Activated effector memory CD4-positive, alpha-beta T cell treated with Interleukin-2 at 50 U/mL for 16 hours (primary cell): Measurements from ENCODE around the gene MTHFD2.
A peak's percentile ranks its signal among the peaks of the same experiment; 100 is the strongest.
"Not testable (repeated sequence)": the region's sequence is repeated elsewhere in the genome, so short reads cannot be mapped to it uniquely, and the experiment has no call there.

ENCODE experiments used
- DNase-seq: peaks from one replicate; pipeline ENCODE4 v3.0.0-alpha.2; 2020

The MTHFD2 gene

GRCh38 chr2:74198023-74198460 lies 373 bp upstream of the MTHFD2 start:
- DNase-seq = no peak

- DNase-seq = no peak
Measured at GRCh38 chr2:74199275-74199701, 873 bp downstream of the MTHFD2 start.

GRCh38 chr2:74199871-74200305 lies 1.5 kb downstream of the MTHFD2 start:
- DNase-seq = no peak

- no peak for DNase-seq
Measured at GRCh38 chr2:74201196-74201595, 2.8 kb downstream of the MTHFD2 start.

DNA sequence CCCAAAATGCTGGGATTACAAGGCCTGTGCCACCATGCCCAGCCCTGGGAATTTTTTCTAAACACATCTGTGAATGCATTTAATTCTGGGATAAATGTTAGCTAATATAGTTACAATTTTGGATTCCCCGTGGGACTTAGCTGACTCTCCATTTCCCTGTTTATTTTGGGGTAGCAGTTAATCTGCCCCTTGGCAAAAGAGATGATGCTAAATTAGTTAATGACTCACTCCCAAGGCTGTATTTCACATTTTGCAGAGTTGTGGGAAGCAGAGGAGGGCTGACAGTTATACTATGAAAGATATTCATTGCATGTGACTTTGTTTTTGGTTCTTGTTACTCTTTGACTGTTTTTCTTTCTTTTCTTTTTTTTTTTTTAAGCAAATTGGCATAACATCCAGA lies 3.2 kb downstream of the MTHFD2 start:
- no peak for DNase-seq

DNA sequence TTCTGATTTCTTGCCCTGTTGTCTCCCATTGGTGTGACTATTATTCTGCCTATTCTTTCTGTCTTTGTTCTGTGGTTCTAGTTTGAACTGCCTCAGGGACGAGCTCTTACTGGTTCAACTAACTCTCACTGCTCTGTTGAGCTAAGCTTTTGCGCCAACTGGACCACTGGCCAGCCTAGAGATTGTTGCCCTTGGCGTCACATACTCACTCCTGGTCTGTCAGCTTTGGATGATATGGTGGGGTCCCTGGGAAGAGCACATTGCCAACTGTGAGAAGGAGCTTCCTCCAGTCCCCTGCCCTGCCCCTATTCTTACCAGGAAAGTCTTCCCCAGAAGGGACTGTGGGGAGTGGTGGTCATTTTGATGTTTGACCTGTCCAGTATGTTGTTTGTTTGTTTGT lies 6.0 kb downstream of the MTHFD2 start:
- DNase-seq = no peak

DNA sequence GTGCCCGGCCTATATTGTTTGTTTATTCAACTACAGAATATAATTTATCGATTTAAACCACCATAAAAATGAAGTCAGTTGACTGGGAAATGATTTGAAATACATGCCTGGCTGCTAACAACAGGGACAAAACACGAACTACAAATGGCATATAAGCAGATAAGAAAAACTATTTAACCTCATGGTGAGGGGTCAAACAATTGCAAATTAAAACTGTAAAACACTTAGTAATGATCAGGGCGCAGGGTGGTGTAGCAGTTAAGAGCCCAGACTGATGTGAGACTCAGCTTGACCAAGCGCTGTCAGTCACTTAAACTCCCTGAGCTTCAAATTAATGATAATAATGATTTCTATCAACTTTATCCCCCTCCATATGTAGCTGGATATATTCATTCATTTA lies 6.7 kb downstream of the MTHFD2 start:
- no peak for DNase-seq

GRCh38 chr2:74205596-74205995 lies 7.2 kb downstream of the MTHFD2 start:
- peak; percentile 13 for DNase-seq

DNA sequence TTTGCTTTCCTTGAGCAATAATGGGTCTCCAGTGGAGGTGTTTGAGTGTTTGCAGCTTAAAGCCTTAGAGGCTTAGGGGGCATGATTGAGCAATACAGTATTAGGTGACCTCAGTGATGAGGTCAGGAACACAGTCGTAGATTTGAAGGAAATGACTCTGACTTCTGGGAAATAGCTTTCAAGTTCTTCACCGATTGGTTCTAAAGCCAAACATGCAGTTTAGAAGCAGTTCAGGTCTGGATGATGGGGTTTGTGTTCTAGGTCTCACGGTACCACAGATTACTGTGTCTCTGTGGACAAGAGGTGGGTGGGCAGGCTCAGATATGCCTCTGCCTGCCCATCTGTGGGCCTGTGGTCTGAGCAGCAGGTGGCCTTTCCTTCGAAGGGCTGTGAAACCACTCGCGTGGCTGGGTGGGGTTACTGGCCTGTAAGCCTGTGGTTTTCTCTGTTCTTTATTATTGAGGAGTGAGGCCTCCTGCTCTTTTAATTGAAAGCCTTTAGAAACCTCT lies 7.8 kb downstream of the MTHFD2 start:
- DNase-seq = peak; percentile 8

- no peak for DNase-seq
Measured at GRCh38 chr2:74212702-74213410, 14.4 kb downstream of the MTHFD2 start.

DNA sequence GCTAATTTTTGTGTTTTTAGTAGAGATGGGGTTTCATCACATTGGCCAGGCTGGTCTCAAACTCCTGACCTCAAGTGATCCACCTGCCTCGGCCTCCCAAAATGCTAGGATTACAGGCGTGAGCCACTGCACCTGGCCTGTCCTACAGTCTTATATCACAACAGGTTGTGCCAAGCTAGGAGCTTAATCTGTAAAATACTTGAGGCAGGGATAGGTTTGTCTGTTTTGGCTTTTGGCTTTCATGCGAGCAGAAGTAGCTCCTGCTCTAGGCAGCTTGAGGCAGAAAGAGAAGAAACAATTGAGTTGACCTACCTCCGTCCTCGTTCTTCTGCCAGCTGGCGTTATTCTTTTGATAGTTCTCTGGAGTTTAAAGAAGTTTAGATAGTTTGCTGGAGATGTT lies 17.4 kb downstream of the MTHFD2 start:
- not testable (repeated sequence) for DNase-seq

DNA sequence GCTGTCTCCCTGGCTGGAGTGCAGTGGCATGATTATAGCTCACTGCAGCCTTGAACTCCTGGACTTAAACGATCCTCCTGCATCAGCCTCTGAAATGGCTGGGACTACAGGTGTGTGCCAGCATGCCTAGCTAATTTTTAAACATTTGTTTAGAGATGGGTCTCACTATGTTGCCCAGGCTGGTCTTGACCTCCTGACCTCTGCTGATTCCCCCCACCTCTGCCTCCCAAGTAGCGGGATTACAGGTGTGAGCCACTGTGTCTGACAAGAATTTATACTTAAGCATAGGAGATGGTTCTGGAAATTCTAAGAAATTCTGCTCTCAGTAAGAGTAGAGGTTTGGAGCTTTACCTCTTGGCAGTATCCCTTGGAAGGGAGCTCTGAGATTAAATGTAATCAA lies 18.2 kb downstream of the MTHFD2 start:
- no peak for DNase-seq

DNA sequence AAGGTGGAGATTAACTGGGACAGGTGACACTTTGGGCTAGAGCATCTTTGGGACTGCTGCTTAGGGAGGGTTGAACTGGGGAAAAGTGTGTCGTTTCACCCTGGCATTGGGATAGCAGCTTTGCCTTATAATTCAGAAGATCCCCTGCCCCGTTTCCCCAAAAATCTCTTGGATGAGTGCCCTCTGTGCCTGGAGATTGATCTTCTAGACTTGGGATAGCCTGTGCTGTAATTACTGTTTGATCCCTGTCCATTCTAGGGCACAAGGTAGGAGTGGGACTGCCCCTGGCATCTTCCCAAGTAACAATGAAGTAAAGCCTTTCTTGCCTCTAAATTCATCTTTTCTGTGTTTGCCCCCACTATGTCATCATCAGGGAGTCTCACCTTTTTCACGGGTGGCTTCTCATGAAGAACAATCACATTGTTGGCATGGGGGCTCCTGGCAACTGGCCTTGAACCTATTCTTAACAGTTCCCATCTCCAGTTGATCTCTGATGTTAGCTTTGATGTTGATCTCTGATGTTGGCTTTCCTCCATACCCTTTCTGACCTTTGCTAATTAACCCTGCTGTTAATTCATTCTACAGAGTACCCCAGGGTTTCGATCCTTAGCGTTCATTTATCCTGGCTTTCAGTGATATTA lies 21.6 kb downstream of the MTHFD2 start:
- no peak for DNase-seq

- DNase-seq = no peak
Measured at GRCh38 chr2:74221091-74221490, 22.7 kb downstream of the MTHFD2 start.

DNA sequence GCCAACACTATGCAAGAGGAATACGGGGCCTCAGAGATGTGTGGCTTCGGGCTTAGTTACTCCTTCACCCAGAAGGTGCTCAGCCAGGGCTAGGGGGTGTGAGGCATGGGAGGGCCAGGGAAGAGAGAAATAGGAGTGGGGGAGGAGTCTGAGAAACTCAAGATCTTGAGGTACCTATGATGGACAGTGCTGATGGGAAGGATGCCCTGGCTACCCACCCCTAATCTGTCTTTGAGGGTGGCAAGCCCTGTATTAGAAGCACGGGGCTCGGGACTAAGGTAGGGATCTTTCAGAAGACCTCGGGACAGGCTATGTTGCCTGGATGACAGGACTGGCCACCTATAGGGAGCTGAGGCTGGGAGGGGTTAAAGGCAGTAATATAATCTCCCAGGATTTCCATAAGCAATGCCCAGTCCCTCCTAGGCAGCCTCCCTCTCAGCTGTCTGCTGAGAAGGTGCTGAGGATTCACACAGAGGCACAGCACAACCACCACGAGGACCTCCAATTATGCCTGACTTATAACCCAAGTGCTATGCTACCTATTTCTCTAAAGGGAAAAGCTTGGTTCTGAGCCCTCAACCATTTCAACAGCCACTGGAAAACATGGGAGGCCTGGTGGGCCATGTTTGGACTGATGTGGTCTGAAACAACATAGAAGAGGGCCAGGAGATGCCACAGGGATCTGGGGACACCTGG lies 23.3 kb downstream of the MTHFD2 start:
- no peak for DNase-seq

DNA sequence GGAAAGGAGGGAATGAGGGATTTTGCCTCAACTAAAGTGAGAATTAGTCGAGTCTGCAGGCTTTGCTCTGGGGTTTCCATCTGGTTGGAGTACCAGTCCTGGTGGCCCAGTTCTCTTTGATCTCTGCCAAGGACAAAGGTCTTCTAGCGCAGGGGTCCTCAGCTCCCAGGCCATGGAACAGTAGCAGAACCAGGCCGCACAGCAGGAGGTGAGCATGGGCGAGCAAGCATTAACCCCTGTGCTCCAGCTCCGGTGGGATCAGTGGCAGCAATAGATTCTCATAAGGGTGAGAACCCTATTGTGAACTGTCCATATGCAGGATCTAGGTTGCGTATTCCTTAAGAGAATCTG lies 23.9 kb downstream of the MTHFD2 start:
- no peak for DNase-seq

- no peak for DNase-seq
Measured at GRCh38 chr2:74223941-74224770, 25.7 kb downstream of the MTHFD2 start.

DNA sequence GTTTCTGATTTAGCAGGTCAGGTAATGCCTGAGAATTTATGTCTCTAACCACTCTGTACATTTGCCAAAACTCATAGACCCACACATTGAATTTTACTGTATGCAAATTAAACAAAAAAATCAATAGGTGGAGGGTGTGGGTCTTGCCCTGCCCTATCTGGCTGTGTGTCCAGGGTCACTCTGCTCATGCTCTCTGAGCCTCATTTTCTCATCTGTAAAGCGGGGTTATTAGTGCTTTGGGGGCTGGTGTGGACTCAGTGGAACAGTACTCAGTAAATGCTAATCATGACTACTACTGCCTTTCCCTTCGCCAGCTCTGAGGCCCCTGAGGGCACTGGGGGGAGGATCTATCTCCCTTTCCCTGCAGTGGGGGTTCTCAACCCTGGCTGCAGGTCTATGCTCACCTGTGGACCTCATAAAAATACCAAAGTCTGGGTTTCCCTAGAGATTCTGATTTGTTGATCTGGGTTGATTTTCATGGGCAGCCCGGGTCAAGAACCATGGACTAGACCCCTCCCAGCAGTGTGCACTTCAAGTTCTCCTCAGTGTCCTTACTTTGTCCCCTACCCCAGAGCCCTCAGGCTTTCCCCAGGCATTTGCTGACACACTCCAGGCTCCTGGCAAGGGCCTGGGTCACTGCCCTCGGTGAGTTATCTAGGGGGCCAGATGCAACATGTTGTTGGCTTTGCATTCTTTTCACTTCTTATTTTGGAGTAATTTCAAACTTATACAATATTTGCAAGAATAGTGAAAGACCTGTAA lies 27.5 kb downstream of the MTHFD2 start:
- DNase-seq = no peak

GRCh38 chr2:74226648-74227213 lies 28.3 kb downstream of the MTHFD2 start:
- no peak for DNase-seq

DNA sequence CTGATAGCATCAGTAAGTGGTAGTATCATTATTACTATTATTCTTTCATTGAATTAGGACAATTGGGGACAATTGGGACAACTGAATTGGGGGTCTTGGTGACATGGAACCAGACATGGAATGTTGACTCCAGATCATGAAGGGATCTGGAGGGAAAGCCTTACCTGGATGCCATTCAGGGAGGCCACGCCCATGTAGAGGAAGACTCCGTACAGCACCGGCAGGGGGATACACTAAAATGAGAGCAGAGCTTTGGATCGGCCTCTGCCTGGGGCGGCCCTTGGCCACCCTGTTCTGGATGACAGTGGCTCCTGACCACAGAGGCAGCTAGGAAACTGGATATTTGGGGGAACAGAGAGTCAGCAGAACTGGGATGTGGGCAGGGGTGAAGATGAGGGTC lies 29.2 kb downstream of the MTHFD2 start:
- DNase-seq = no peak

DNA sequence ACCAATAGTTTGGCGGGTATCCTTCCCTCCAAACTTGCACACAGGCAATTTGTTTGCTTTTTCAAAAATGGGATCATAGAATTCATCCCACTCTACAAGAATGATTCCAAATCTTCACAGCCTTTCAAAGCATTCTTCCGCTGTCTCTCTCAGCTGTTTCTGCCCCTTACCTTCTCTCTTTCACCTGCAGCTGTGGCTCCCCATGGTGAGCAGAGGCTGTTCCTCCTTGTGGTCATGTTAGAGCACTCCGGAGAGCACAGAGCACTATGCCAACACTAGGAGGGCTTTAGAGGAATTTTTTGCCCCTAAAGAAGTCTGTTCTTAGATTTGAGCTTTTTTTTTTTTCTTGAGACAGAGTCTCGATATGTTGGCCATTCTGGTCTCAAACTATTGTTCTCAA lies 30.4 kb downstream of the MTHFD2 start:
- DNase-seq = no peak

- DNase-seq = not testable (repeated sequence)
Measured at GRCh38 chr2:74229865-74230264, 31.4 kb downstream of the MTHFD2 start.
